Retinal pigment epithelial cell (primary cell): Measurements from ENCODE around the gene UMOD.
"Not testable (repeated sequence)": the region's sequence is repeated elsewhere in the genome, so short reads cannot be mapped to it uniquely, and the experiment has no call there.

Source experiments
- DNase-seq: peaks from one replicate; pipeline ENCODE4 v3.0.0-alpha.2; 2010; ENCODE audit warnings: low read depth
- H3K4me3 ChIP-seq: 2 replicates; pipeline ENCODE4 v1.5.1; 2011; ENCODE audit warnings: mild to moderate bottlenecking, low read length, control low read depth, moderate library complexity
- TF ChIP-seq, protein P1 (sequence below): conservative IDR thresholded peaks from 2 replicates; pipeline ENCODE4 v1.5.1; 2011; ENCODE audit warnings: low read depth, low read length, control low read depth, inconsistent platforms

UMOD gene

DNA sequence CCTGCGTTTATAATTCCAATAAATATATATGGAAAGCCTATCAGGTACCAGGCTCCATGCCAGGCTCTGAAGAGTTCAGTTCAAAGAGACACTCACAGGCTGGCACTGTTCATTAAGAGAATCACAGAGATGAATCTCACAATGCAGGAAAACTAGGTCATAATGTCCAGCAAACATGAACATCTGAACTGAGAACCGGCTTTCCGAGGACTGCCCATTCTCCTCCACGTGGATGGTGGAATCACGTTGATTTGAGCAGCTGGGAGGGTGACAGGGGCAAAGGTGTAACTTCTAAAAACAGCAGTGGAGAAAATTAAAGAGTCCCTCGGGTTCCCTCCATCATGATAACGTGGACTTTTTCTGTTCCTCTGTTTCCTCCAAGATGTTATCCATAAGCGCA lies 35.4 kb downstream of the UMOD start:
- TF ChIP-seq, protein P1, sequence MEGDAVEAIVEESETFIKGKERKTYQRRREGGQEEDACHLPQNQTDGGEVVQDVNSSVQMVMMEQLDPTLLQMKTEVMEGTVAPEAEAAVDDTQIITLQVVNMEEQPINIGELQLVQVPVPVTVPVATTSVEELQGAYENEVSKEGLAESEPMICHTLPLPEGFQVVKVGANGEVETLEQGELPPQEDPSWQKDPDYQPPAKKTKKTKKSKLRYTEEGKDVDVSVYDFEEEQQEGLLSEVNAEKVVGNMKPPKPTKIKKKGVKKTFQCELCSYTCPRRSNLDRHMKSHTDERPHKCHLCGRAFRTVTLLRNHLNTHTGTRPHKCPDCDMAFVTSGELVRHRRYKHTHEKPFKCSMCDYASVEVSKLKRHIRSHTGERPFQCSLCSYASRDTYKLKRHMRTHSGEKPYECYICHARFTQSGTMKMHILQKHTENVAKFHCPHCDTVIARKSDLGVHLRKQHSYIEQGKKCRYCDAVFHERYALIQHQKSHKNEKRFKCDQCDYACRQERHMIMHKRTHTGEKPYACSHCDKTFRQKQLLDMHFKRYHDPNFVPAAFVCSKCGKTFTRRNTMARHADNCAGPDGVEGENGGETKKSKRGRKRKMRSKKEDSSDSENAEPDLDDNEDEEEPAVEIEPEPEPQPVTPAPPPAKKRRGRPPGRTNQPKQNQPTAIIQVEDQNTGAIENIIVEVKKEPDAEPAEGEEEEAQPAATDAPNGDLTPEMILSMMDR, result no peak
- no peak for DNase-seq
- H3K4me3 ChIP-seq, result no peak overlapping the region

- no peak for DNase-seq
- H3K4me3 ChIP-seq, result no peak overlapping the region
- TF ChIP-seq, protein P1, result no peak
These were observed 35.8 kb downstream of the UMOD start for GRCh38 chr16:20316715-20317114.

DNA sequence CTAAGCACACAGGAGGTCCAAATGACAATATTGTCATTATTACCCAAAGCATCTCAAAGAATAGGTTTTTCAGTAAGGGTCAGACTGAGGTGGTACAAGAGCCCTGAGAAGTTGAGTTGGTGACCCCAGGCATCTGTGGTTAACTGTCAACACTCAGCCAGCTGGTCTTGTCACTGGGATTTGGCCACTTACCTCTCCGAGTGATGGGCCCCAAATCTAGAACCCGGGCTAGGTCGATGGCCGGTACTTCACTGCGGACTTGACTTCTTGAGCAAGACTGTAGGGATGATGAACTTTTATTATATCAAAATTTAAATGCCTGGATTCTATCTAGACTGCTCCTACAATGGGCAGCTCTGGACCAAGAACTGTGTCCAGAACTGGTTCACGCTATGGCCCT lies 36.8 kb downstream of the UMOD start:
- DNase-seq, result no peak
- no peak overlapping the region for H3K4me3 ChIP-seq
- TF ChIP-seq, protein P1, result no peak

- no peak overlapping the region for H3K4me3 ChIP-seq
- TF ChIP-seq, protein P1, result no peak
- no peak for DNase-seq
These were observed 37.9 kb downstream of the UMOD start for GRCh38 chr16:20314575-20314974.

GRCh38 chr16:20313741-20314140 lies 38.8 kb downstream of the UMOD start:
- TF ChIP-seq, protein P1, result no peak
- H3K4me3 ChIP-seq, result no peak overlapping the region
- no peak for DNase-seq

GRCh38 chr16:20312536-20313095 lies 39.9 kb downstream of the UMOD start:
- H3K4me3 ChIP-seq, result not testable (repeated sequence)

GRCh38 chr16:20311548-20311947 lies 41.0 kb downstream of the UMOD start:
- TF ChIP-seq, protein P1, result no peak
- DNase-seq, result no peak

More at GRCh38 chr16:20312536-20313095, 39.9 kb downstream of the UMOD start:
- not testable (repeated sequence) for DNase-seq

More at GRCh38 chr16:20311548-20311947, 41.0 kb downstream of the UMOD start:
- H3K4me3 ChIP-seq, result no peak overlapping the region
